HepG2 (cell line): ENCODE results near the gene ACE. TPM values are rescaled to one million over a fixed set of nuclear protein-coding genes. Genes with fewer than 3 reads are reported as not detected.
A peak's percentile ranks its signal among the peaks of the same experiment; 100 is the strongest.

Experiments used
- FOXO4 ChIP-seq: sonication (generic); formaldehyde crosslinking; conservative IDR thresholded peaks from 2 replicates; pipeline ENCODE4 v1.8.1; 2023; ENCODE audit warnings: missing genetic modification reagents
- HDAC2 ChIP-seq: sonication (generic); formaldehyde crosslinking; IDR thresholded peaks from 2 replicates; pipeline ENCODE4 v1.4.0; 2020; ENCODE audit warnings: missing genetic modification reagents
- HNRNPH1 ChIP-seq: fragments of 200-400 bp; formaldehyde crosslinking; optimal IDR thresholded peaks from 2 replicates; pipeline ENCODE3; 2017; ENCODE audit warnings: mild to moderate bottlenecking, low read depth, low read length
- HOXA3 ChIP-seq: sonication (generic); formaldehyde crosslinking; IDR thresholded peaks from 2 replicates; pipeline ENCODE4 v1.5.0; 2020; ENCODE audit warnings: missing genetic modification reagents
- MATR3 ChIP-seq: sonication (generic); formaldehyde crosslinking; IDR thresholded peaks from 2 replicates; pipeline ENCODE4 v1.4.0; 2020; ENCODE audit warnings: missing genetic modification reagents
- RNF2 ChIP-seq: fragments of 450-650 bp; conservative IDR thresholded peaks from 2 replicates; pipeline ENCODE4 v1.6.1; 2016; ENCODE audit warnings: low read depth
- SAFB2 ChIP-seq: sonication (generic); formaldehyde crosslinking; IDR thresholded peaks from 2 replicates; pipeline ENCODE4 v1.5.1; 2020; ENCODE audit warnings: missing genetic modification reagents, low read depth, mild to moderate bottlenecking, borderline replicate concordance
- SALL1 ChIP-seq: sonication (generic); formaldehyde crosslinking; IDR thresholded peaks from 2 replicates; pipeline ENCODE4 v1.8.0; 2022; ENCODE audit warnings: mild to moderate bottlenecking, missing genetic modification reagents
- SMAD1 ChIP-seq: sonication (generic); formaldehyde crosslinking; IDR thresholded peaks from 2 replicates; pipeline ENCODE4 v1.4.0; 2020; ENCODE audit warnings: missing genetic modification reagents, low read depth, mild to moderate bottlenecking, borderline replicate concordance
- SMARCC2 ChIP-seq: fragments of 450-650 bp; IDR thresholded peaks from 2 replicates; pipeline ENCODE4 v1.6.1; 2017; ENCODE audit warnings: antibody characterized with exemption, mild to moderate bottlenecking
- SRSF1 ChIP-seq: fragments of 200-400 bp; formaldehyde crosslinking; optimal IDR thresholded peaks from 2 replicates; pipeline ENCODE3; 2017; ENCODE audit warnings: mild to moderate bottlenecking, low read depth, low read length, moderate library complexity
- TBP ChIP-seq: sonication (generic); formaldehyde crosslinking; IDR thresholded peaks from 2 replicates; pipeline ENCODE4 v1.5.0; 2020; ENCODE audit warnings: missing genetic modification reagents
- U2AF1 ChIP-seq: fragments of 200-400 bp; formaldehyde crosslinking; optimal IDR thresholded peaks from 2 replicates; pipeline ENCODE3; 2017; ENCODE audit warnings: mild to moderate bottlenecking, low read depth, low read length
- ZBTB2 ChIP-seq: sonication (generic); formaldehyde crosslinking; IDR thresholded peaks from 2 replicates; pipeline ENCODE4 v1.8.0; 2022; ENCODE audit warnings: low read depth, missing genetic modification reagents
- ZNF17 ChIP-seq: sonication (generic); formaldehyde crosslinking; IDR thresholded peaks from 2 replicates; pipeline ENCODE4 v1.5.0; 2020; ENCODE audit warnings: mild to moderate bottlenecking, missing genetic modification reagents
- ZNF660 ChIP-seq: sonication (generic); formaldehyde crosslinking; IDR thresholded peaks from 2 replicates; pipeline ENCODE4 v1.5.1; 2020; ENCODE audit warnings: mild to moderate bottlenecking, low read depth, missing genetic modification reagents, borderline replicate concordance
- ZNF672 ChIP-seq: sonication (generic); formaldehyde crosslinking; IDR thresholded peaks from 2 replicates; pipeline ENCODE4 v1.8.1; 2022; ENCODE audit warnings: missing genetic modification reagents
- ZNF709 ChIP-seq: sonication (generic); formaldehyde crosslinking; IDR thresholded peaks from 2 replicates; pipeline ENCODE4 v1.5.0; 2020; ENCODE audit warnings: mild to moderate bottlenecking, missing genetic modification reagents
- ZNF724P ChIP-seq: sonication (generic); formaldehyde crosslinking; IDR thresholded peaks from 2 replicates; pipeline ENCODE4 v1.8.0; 2022; ENCODE audit warnings: missing genetic modification reagents, borderline replicate concordance
- ZNF749 ChIP-seq: sonication (generic); formaldehyde crosslinking; IDR thresholded peaks from 2 replicates; pipeline ENCODE4 v1.8.0; 2022; ENCODE audit warnings: mild to moderate bottlenecking, missing genetic modification reagents, moderate library complexity, borderline replicate concordance
- ZNF766 ChIP-seq: sonication (generic); formaldehyde crosslinking; IDR thresholded peaks from 2 replicates; pipeline ENCODE4 v1.5.0; 2020; ENCODE audit warnings: missing genetic modification reagents, borderline replicate concordance
- ZSCAN12 ChIP-seq: sonication (generic); formaldehyde crosslinking; IDR thresholded peaks from 2 replicates; pipeline ENCODE4 v1.9.0; 2021; ENCODE audit warnings: mild to moderate bottlenecking, missing genetic modification reagents
- polyA plus RNA-seq, 8 experiments: library from polyadenylated mRNA; depleted of rRNA in 3 of 8; stranded (reverse) in 7 of 8; unstranded in 1 of 8; fragments of >200 nt; fragmentation: Illumina TruSeq in 4 of 8; extraction: Trizol in 4 of 8; gene quantifications; 2 replicates each; pipeline versions ENCODE4 v1.2.1 to v1.2.3, GENCODE V29; 2011 to 2016; ENCODE audit warnings: low read depth in 4 of 8, missing spikeins in 1 of 8, mixed read lengths in 1 of 8; ENCODE audit not compliant: insufficient read depth in 1 of 8
- total RNA-seq, 5 experiments: library from RNA; depleted of rRNA; stranded (reverse); fragments of >200 nt; fragmentation: Illumina TruSeq; extraction: Trizol; gene quantifications; 2 replicates each; pipeline ENCODE4 v1.2.3, GENCODE V29; 2016; ENCODE audit warnings: low read depth in 1 of 5
- TF ChIP-seq, protein P1 (sequence below): sonication (generic); formaldehyde crosslinking; IDR thresholded peaks from 2 replicates; pipeline ENCODE4 v1.8.1; 2022; ENCODE audit warnings: mild to moderate bottlenecking, missing genetic modification reagents
- TF ChIP-seq, protein P2 (sequence below): sonication (generic); formaldehyde crosslinking; IDR thresholded peaks from 2 replicates; pipeline ENCODE4 v1.5.0; 2020; ENCODE audit warnings: mild to moderate bottlenecking, missing genetic modification reagents

Gene ACE
- total and polyA plus RNA-seq, 2 of the 13 experiments (the other 11 are each of a cell fraction or from before 2014, with no cell fraction given), result 0.08 to 0.13 TPM

DNA sequence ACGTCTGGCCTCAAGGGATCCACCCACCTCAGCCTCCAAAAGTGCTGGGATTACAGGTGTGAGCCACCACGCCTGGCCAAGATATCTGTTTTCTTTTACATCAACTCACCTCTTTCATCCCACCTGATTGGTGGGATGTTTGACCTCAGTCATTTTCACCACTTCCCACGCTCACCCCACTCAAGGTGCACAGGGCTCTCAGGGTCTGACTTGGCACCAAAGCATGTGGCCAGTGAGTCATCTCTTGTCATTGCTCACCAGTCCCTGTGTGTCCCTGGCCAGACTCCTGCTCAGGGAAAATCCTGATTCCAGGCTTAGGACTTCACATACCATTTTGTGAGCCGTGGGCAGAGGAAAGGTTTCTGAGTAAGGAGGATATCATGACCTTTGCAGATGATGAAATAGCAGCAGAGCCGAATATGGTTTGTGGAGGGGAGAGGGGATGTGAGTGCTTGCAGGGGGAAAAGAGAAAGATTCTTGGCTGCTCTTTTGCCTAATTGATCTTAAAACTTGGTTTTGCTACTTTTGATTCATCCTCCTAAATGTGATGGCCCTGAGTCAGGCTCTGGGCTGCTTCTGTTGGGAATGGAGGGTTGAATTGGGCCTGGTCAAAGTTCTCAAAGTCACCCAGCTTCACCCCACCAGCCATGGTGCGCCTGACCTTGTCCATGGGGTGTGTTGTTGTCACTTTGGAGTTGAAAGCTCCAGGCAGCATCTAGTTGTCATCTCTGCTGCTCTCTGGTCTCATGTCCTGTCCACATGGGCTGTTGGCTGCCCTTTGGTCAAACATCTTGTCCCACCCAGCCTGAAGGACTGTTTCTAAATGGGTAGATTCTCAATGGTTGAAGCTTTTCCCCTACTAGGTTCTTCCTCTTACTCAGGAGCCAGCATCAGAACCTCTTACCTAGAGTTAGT is 40.3 kb downstream of the ACE start (continued):
- TF ChIP-seq ZNF660 (no peak), SMAD1 (CRISPR knock-in tag) (peak; percentile 11; the same call in 1 of the 2 replicates), ZNF749 (CRISPR knock-in tag) (no peak), ZBTB2 (CRISPR knock-in tag) (no peak), ZNF724P (CRISPR knock-in tag) (peak; percentile 14; the same call in 1 of the 2 replicates), MATR3 (CRISPR knock-in tag) (no peak), HNRNPH1 (no peak), ZSCAN12 (CRISPR knock-in tag) (no peak), SAFB2 (no peak), FOXO4 (CRISPR knock-in tag) (no peak), RNF2 (no peak), U2AF1 (no peak), SRSF1 (no peak), SMARCC2 (no peak), HOXA3 (CRISPR knock-in tag) (peak; percentile 56; the same call in 1 of the 2 replicates), ZNF672 (CRISPR knock-in tag) (no peak; the same call in 1 of the 2 replicates), ZNF17 (no peak), ZNF766 (CRISPR knock-in tag) (no peak), TBP (CRISPR knock-in tag) (no peak), ZNF709 (CRISPR knock-in tag) (no peak), HDAC2 (CRISPR knock-in tag) (peak; percentile 71), SALL1 (CRISPR knock-in tag) (peak; percentile 84)
- TF ChIP-seq, protein P1, sequence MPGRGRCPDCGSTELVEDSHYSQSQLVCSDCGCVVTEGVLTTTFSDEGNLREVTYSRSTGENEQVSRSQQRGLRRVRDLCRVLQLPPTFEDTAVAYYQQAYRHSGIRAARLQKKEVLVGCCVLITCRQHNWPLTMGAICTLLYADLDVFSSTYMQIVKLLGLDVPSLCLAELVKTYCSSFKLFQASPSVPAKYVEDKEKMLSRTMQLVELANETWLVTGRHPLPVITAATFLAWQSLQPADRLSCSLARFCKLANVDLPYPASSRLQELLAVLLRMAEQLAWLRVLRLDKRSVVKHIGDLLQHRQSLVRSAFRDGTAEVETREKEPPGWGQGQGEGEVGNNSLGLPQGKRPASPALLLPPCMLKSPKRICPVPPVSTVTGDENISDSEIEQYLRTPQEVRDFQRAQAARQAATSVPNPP (CRISPR knock-in tag), result no peak
- TF ChIP-seq, protein P2, sequence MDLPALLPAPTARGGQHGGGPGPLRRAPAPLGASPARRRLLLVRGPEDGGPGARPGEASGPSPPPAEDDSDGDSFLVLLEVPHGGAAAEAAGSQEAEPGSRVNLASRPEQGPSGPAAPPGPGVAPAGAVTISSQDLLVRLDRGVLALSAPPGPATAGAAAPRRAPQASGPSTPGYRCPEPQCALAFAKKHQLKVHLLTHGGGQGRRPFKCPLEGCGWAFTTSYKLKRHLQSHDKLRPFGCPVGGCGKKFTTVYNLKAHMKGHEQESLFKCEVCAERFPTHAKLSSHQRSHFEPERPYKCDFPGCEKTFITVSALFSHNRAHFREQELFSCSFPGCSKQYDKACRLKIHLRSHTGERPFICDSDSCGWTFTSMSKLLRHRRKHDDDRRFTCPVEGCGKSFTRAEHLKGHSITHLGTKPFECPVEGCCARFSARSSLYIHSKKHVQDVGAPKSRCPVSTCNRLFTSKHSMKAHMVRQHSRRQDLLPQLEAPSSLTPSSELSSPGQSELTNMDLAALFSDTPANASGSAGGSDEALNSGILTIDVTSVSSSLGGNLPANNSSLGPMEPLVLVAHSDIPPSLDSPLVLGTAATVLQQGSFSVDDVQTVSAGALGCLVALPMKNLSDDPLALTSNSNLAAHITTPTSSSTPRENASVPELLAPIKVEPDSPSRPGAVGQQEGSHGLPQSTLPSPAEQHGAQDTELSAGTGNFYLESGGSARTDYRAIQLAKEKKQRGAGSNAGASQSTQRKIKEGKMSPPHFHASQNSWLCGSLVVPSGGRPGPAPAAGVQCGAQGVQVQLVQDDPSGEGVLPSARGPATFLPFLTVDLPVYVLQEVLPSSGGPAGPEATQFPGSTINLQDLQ, result no peak
